AG09319 (cell line): ENCODE data around the gene RIN1.

Experiments
- DNase-seq: peaks from one replicate; pipeline ENCODE4 v3.0.0-alpha.2; 2010; ENCODE audit warnings: low read depth; ENCODE audit errors: extremely low read depth
- CTCF ChIP-seq: IDR thresholded peaks from 2 replicates; pipeline ENCODE4 v1.5.1; 2011; ENCODE audit warnings: low read depth, mild to moderate bottlenecking, inconsistent platforms, low read length, moderate library complexity

The RIN1 gene

GRCh38 chr11:66368484-66368883, 32.2 kb upstream of the RIN1 start:
- TF ChIP-seq CTCF = no peak
- DNase-seq = no peak

- no peak for TF ChIP-seq CTCF
- no peak for DNase-seq
Observed at GRCh38 chr11:66367561-66368312, 31.5 kb upstream of the RIN1 start.

- no peak for DNase-seq
Observed at GRCh38 chr11:66366844-66367477, 30.7 kb upstream of the RIN1 start.

GRCh38 chr11:66365711-66366619, 29.7 kb upstream of the RIN1 start:
- no peak for DNase-seq
- TF ChIP-seq CTCF = no peak

More at GRCh38 chr11:66366844-66367477, 30.7 kb upstream of the RIN1 start:
- TF ChIP-seq CTCF = no peak

GRCh38 chr11:66365166-66365565, 28.9 kb upstream of the RIN1 start:
- no peak for TF ChIP-seq CTCF
- no peak for DNase-seq

- DNase-seq = no peak
- TF ChIP-seq CTCF = peak; percentile 57
Observed at GRCh38 chr11:66363805-66364535, 27.7 kb upstream of the RIN1 start.
